ENCODE data around the gene NANS. TPM values are rescaled to one million over a fixed set of nuclear protein-coding genes. Genes with fewer than 3 reads are reported as not detected.

NANS gene
- polyA plus RNA-seq, 1 experiment = 111 TPM

- no peak for DNase-seq (ENCODE audit: low read depth, low spot score)
- CTCF ChIA-PET = no interaction called here
- Histone ChIP-seq H3K9me3 (ENCODE audit: control insufficient read depth, insufficient read depth, low read length) (no peaks in the 10 kb centered on the region; the same call in 1 of the 2 replicates), H3K4me3 (ENCODE audit: low read depth, low read length) (no peak overlapping the region), H3K27ac (ENCODE audit: low read depth, low read length) (no peak overlapping the region), H3K27me3 (ENCODE audit: control insufficient read depth, insufficient read depth, low read length) (no peaks in the 10 kb centered on the region)
- POLR2A ChIA-PET = no interaction called here
- no peak for TF ChIP-seq CTCF (IDR thresholded peaks at IDR 0.05; ENCODE audit: low read depth, low read length)
Measured at GRCh38 chr9:98094851-98095250, 38.3 kb downstream of the NANS start.

GRCh38 chr9:98095401-98095800 lies 38.9 kb downstream of the NANS start:
- DNase-seq (ENCODE audit: low read depth, low spot score) = no peak
- no peaks in the 10 kb centered on the region for H3K27me3 ChIP-seq (ENCODE audit: control insufficient read depth, insufficient read depth, low read length)
- no peaks in the 10 kb centered on the region; the same call in 1 of the 2 replicates for H3K9me3 ChIP-seq (ENCODE audit: control insufficient read depth, insufficient read depth, low read length)
- no peak overlapping the region for H3K4me3 ChIP-seq (ENCODE audit: low read depth, low read length)
- ChIA-PET POLR2A (no interaction called here), CTCF (no interaction called here)
- TF ChIP-seq CTCF (IDR thresholded peaks at IDR 0.05; ENCODE audit: low read depth, low read length) = no peak
- no peak overlapping the region for H3K27ac ChIP-seq (ENCODE audit: low read depth, low read length)

GRCh38 chr9:98096091-98096490 lies 39.6 kb downstream of the NANS start:
- TF ChIP-seq CTCF (IDR thresholded peaks at IDR 0.05; ENCODE audit: low read depth, low read length) = no peak
- Histone ChIP-seq H3K9me3 (ENCODE audit: control insufficient read depth, insufficient read depth, low read length) (no peaks in the 10 kb centered on the region; the same call in 1 of the 2 replicates), H3K27me3 (ENCODE audit: control insufficient read depth, insufficient read depth, low read length) (no peaks in the 10 kb centered on the region), H3K27ac (ENCODE audit: low read depth, low read length) (no peak overlapping the region), H3K4me3 (ENCODE audit: low read depth, low read length) (no peak overlapping the region)
- DNase-seq (ENCODE audit: low read depth, low spot score) = no peak
- POLR2A ChIA-PET = no interaction called here
- CTCF ChIA-PET = no interaction called here

GRCh38 chr9:98097836-98098235 lies 41.3 kb downstream of the NANS start:
- Histone ChIP-seq H3K27ac (ENCODE audit: low read depth, low read length) (no peak overlapping the region), H3K4me3 (ENCODE audit: low read depth, low read length) (no peak overlapping the region), H3K27me3 (ENCODE audit: control insufficient read depth, insufficient read depth, low read length) (no peaks in the 10 kb centered on the region), H3K9me3 (ENCODE audit: control insufficient read depth, insufficient read depth, low read length) (no peaks in the 10 kb centered on the region)
- DNase-seq (ENCODE audit: low read depth, low spot score) = no peak
- ChIA-PET POLR2A (no interaction called here), CTCF (interaction anchor here (0.6 kb wide), 2 partner anchors 12 to 16 kb away, joined by 3 to 9 read pairs; no protein-coding TSS in a partner anchor)
- no peak for TF ChIP-seq CTCF (IDR thresholded peaks at IDR 0.05; ENCODE audit: low read depth, low read length)

GRCh38 chr9:98099346-98099745 lies 42.8 kb downstream of the NANS start:
- POLR2A ChIA-PET = no interaction called here
- no peak overlapping the region for H3K27ac ChIP-seq (ENCODE audit: low read depth, low read length)
- H3K9me3 ChIP-seq (ENCODE audit: control insufficient read depth, insufficient read depth, low read length) = no peaks in the 10 kb centered on the region
- CTCF ChIA-PET = no interaction called here
- TF ChIP-seq CTCF (IDR thresholded peaks at IDR 0.05; ENCODE audit: low read depth, low read length) = no peak
- H3K27me3 ChIP-seq (ENCODE audit: control insufficient read depth, insufficient read depth, low read length) = no peaks in the 10 kb centered on the region
- no peak overlapping the region for H3K4me3 ChIP-seq (ENCODE audit: low read depth, low read length)
- no peak for DNase-seq (ENCODE audit: low read depth, low spot score)
